ENCODE measurements around the gene ADGRL1.

The ADGRL1 gene

DNA sequence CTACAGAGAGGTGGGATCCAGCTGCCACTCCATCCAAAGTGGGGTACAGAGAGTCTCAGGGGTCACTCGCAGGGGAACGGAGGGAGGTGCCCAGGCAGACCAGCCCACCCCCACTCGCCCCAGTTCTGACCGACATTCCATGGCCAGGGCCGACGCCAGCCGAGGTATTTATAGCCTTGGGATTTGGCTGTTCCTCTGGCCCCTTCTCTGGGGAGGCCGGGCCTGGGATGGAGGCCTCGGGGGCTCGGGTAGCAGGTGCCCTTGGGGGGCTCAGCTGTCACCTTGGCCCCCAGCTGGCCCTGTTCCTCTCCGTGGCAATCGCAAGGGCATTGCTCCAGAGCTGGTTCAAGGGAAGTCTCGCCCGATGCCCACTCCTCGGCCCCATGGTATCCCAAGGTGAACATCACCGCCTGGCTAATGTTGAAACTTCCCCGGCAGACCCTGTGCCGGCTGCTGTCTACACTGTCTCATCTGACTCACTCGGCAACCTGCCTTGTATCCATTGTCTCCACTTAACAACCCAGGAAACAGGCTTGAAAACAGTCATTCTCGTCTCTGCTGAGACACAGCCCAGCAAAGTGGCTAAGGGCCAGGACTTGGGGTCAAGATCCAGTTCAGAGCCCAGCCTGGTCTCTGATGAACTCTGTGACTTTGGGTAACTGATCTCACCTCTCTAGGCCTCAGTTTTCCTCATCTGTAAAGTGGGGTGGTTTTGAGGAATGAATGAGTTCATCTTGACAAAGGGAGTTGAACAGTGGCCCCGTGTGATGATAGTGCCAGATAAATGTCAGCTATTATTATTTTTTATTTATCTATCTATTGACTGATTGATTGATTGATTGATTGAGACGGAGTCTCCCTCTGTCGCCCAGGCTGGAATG, 98.1 kb downstream of the ADGRL1 start:
- DNase-seq = no peak

DNA sequence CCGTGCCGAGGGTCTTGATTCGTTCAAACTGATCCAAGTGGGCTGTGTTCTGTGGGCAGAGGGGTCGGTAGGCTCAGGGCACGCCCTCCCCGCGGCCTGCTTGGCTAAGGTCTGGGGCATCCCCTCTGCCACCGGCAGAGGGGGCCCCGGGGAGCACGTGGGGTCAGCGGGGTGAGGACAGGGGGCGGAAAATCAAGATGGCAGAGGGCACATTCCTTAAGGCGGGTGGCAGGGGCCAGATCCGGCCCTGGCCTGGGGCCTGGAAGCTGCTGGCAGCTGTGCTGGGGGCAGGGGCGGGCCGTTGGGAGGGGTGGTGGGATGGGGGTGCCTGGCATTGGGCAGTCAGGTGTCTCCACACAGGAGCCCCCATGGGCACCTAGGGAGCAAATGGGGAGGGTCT, 99.1 kb downstream of the ADGRL1 start:
- DNase-seq = no peak

DNA sequence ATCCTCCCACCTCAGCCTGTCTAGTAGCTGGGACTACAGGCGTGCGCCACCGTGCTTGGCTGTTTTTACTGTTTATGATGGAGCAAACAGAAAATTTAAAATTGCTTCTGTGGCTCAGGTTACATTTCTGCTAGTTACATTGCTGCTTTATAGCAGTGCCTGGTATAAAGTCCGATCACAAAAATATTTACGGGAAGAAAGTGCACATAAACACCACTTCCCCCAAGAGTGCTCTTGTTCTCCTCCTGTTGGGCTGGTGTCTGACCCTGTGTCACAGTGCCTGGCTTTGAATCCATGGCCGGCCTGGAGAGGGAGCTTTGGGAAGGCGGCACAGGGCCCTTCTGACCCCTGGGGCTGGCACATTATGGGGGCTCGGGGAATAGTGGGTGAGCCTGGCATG, 100.3 kb downstream of the ADGRL1 start:
- no peak for DNase-seq

DNA sequence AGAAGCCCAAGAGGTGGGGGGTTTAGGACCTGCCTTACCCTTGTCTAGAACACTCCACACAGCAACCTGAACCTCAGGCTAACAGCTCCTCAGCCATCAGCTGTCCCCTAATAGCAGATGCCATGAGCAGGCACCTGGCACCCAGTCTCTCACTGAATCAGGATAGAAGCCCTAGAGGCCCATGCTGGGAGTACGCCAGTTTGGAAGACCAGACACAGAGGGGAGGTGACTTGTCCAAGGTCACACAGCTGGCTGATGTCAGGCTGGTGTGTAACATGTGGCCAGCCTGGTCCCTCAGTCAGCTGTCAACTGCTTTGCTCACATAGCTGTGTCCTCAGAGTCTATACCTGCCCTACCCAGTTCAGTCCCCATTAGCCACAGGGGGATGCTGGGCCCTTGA, 102.7 kb downstream of the ADGRL1 start:
- DNase-seq = no peak

DNA sequence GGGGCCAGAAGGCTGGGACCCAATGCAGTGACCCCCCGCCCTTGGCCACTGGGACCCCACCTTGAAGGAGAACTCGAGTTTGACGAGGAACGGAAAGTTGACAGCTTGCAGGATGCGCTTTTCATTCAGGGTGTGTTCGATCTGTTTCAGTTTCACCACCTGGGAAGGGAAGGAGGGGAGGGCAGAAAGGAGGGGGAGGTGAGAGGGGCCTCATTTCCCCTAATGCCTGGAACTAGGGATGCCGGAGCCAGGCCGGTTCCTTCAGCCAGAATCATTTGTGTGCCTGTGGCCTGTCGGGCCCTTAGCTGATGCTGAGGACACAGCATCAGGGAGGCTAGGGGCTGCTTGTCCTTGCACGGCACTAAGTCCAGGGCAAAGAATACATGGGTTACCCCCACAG, 103.2 kb downstream of the ADGRL1 start:
- DNase-seq = no peak

DNA sequence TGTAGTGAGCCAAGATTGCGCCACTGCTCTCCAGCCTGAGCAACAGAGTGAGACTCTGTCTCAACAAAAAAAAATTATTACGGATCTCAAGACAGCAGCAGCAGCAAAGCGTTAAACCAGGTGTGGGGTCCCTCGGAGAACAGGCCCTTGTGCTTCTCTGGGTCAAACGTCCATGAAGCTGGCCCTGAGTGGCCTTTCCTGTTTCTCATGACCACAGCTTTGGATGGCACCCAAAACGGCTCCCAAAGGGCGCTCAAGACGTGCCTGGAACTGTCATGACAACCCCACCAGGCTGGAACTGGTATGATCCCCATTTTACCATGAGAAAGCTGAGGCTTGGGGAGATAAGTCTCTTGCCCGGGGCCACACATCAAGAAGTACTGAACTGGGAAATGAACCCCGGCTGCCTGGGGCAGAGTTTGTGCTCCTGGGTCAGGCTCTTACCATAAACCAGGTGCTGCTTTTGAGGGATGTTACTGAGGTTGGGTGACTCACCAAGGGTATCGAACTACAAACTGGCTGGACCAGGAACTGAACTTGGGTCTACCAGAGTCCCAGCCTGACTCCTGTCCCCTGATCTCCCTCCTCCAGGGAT, 103.8 kb downstream of the ADGRL1 start:
- DNase-seq = no peak

DNA sequence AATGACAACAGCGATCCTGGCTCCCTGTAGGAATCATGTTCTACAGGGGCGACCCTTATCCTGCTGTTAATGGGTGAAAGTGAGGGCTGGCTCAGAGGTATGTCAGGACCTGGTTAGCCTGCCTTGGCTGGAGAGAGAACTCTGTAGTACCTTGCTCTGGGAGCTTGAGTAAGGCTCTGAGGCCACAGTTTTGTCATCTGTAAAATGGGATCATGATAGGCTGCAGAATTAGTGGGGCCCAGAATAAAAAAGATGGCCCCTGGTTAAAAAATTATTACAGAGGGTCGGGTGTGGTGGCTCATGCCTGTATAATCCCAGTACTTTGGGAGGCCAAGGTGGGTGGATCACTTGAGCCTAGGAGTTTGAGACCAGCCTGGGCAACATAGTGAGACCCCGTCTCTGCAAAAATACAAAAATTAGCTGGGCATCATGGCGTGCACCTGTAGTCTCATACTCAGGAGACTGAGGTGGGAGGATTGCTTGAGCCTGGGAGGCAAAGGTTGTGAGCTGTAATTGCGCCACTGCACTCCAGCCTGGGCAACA, 104.9 kb downstream of the ADGRL1 start:
- no peak for DNase-seq
